ENCODE results near the gene WASL. TPM values are rescaled to one million over a fixed set of nuclear protein-coding genes. Genes with fewer than 3 reads are reported as not detected.

Gene WASL
- total RNA-seq, 4 donors from 2014 or later, result 29.3 to 40.0 (median 29.7) TPM

DNA sequence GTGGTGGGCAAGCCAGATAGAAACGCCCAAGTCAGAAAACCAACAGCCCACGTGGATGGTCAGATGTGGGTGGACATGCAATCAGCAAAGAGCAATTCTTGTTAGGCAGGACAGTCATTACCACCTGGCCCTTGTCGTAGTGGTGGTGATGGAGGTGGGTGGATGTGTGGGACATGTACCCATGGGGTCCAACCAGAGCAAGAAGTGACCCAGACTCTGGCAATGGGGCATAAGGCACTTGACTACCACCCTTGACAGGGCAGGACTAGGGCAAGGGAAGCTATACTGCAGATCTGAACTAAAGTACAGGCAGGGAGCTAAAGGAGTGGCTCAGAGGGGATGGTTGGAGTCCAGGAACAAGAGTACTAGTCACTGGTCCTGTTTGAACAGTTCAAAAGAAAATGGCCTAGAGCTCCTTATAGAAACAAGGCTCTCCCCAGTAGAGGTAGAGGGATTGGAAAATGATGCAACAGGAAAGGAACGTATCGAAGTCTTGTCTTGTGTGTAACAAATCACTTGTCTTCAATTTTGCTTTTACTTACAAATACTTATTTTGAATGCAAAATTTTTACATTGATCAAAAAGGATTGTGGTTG, 75.6 kb downstream of the WASL start:
- TF ChIP-seq POLR2A (IDR thresholded peaks at IDR 0.05) (no peak), CTCF (IDR thresholded peaks at IDR 0.05) (no peak), POLR2AphosphoS5 (IDR thresholded peaks at IDR 0.05) (no peak), EP300 (IDR thresholded peaks at IDR 0.05) (no peak)
- Histone ChIP-seq H3K4me1 (peaks cover 25% of the 10 kb centered on the region), H3K27me3 (no peaks in the 10 kb centered on the region), H3K36me3 (no peaks in the 10 kb centered on the region), H3K9me3 (no peaks in the 10 kb centered on the region), H3K27ac (no peak overlapping the region), H3K4me3 (no peak overlapping the region)
- 74% methylated on average over 5 of the region's 5 CpGs for WGBS
- DNase-seq (ENCODE audit: low spot score in 2 of 2), result no peak

DNA sequence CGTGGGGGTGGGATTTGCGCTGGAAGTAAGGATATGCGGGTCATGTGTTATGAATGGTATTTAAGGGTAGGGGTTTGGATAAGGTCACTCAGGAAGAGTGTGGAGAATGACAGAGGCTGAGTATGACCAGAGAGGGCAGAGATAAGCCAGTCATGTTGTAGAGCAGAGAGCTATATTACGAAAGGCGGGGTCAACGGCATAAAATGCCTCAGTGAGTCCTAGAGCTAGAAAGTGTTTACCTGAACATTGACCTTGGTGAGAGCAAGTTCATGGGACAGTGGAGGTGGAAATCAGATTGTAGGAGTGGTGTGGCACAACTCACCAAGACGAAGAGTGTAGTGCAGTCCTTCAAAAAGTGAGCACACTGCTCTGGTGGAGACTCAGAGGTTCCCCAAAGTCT, 79.3 kb downstream of the WASL start:
- peaks cover 12% of the 10 kb centered on the region for H3K4me1 ChIP-seq
- H3K4me3 ChIP-seq, result no peak overlapping the region
- H3K36me3 ChIP-seq, result no peaks in the 10 kb centered on the region
- DNase-seq (ENCODE audit: low spot score in 2 of 2), result no peak
- TF ChIP-seq EP300 (IDR thresholded peaks at IDR 0.05), result no peak
- TF ChIP-seq POLR2A (IDR thresholded peaks at IDR 0.05), result no peak
- H3K27ac ChIP-seq, result no peak overlapping the region
- H3K27me3 ChIP-seq, result no peaks in the 10 kb centered on the region
- no peaks in the 10 kb centered on the region for H3K9me3 ChIP-seq
- WGBS, result 81% methylated on average over 7 of the region's 7 CpGs

GRCh38 chr7:123666492-123666891, 82.3 kb downstream of the WASL start:
- WGBS, result 21% methylated on average over 1 of the region's 1 CpG
- Histone ChIP-seq H3K9me3 (no peaks in the 10 kb centered on the region), H3K4me1 (no peaks in the 10 kb centered on the region), H3K4me3 (no peak overlapping the region), H3K27me3 (no peaks in the 10 kb centered on the region), H3K27ac (no peak overlapping the region), H3K36me3 (no peaks in the 10 kb centered on the region)
- no peak for DNase-seq (ENCODE audit: low spot score in 2 of 2)
- TF ChIP-seq POLR2A (IDR thresholded peaks at IDR 0.05) (no peak), EP300 (IDR thresholded peaks at IDR 0.05) (no peak), POLR2AphosphoS5 (IDR thresholded peaks at IDR 0.05) (no peak), CTCF (IDR thresholded peaks at IDR 0.05) (no peak)

- Histone ChIP-seq H3K4me1 (no peaks in the 10 kb centered on the region), H3K4me3 (no peak overlapping the region), H3K9me3 (no peaks in the 10 kb centered on the region), H3K27ac (no peak overlapping the region), H3K27me3 (no peaks in the 10 kb centered on the region), H3K36me3 (no peaks in the 10 kb centered on the region)
- DNase-seq (ENCODE audit: low spot score in 2 of 2), result no peak
- WGBS, result 85% methylated on average over 1 of the region's 1 CpG
- no peak for TF ChIP-seq CTCF (IDR thresholded peaks at IDR 0.05)
- no peak for TF ChIP-seq POLR2A (IDR thresholded peaks at IDR 0.05)
- TF ChIP-seq POLR2AphosphoS5 (IDR thresholded peaks at IDR 0.05), result no peak
- TF ChIP-seq EP300 (IDR thresholded peaks at IDR 0.05), result no peak
Measured at GRCh38 chr7:123665896-123666295, 82.9 kb downstream of the WASL start.

DNA sequence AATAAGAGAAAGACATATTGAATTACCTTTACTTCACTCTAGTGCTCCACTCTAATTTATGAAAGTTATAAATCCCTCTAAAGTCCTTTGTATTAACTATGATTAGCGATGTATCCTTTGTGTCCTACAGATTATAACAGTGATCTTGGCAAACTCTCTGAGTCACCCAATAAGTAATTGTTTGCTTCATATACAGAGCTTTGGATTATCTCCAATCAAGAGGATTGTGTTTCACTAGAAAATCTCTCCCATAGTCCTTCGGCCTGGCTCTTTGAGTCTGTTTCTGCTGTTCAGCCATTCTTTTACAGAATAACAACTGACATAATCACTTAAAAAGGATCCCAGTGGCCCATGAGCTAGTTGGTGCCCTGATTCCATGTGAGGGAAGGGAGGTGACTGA, 83.6 kb downstream of the WASL start:
- Histone ChIP-seq H3K27me3 (no peaks in the 10 kb centered on the region), H3K36me3 (no peaks in the 10 kb centered on the region), H3K4me3 (no peak overlapping the region), H3K9me3 (no peaks in the 10 kb centered on the region), H3K27ac (no peak overlapping the region), H3K4me1 (no peaks in the 10 kb centered on the region)
- TF ChIP-seq CTCF (IDR thresholded peaks at IDR 0.05) (no peak), EP300 (IDR thresholded peaks at IDR 0.05) (no peak), POLR2AphosphoS5 (IDR thresholded peaks at IDR 0.05) (no peak), POLR2A (IDR thresholded peaks at IDR 0.05) (no peak)
- DNase-seq (ENCODE audit: low spot score in 2 of 2), result no peak
- 86% methylated on average over 2 of the region's 2 CpGs for WGBS

- 93% methylated on average over 6 of the region's 6 CpGs for WGBS
- no peak for DNase-seq (ENCODE audit: low spot score in 2 of 2)
- H3K27me3 ChIP-seq, result no peaks in the 10 kb centered on the region
- no peak for TF ChIP-seq CTCF (IDR thresholded peaks at IDR 0.05)
- no peak for TF ChIP-seq EP300 (IDR thresholded peaks at IDR 0.05)
- TF ChIP-seq POLR2AphosphoS5 (IDR thresholded peaks at IDR 0.05), result no peak
- no peak for TF ChIP-seq POLR2A (IDR thresholded peaks at IDR 0.05)
- H3K4me1 ChIP-seq, result no peaks in the 10 kb centered on the region
- no peaks in the 10 kb centered on the region for H3K36me3 ChIP-seq
- no peak overlapping the region for H3K4me3 ChIP-seq
- no peak overlapping the region for H3K27ac ChIP-seq
- H3K9me3 ChIP-seq, result no peaks in the 10 kb centered on the region
Measured at GRCh38 chr7:123663200-123663599, 85.6 kb downstream of the WASL start.
